ENCODE data around the gene NFIB. TPM values are rescaled to one million over a fixed set of nuclear protein-coding genes. Genes with fewer than 3 reads are reported as not detected.

The NFIB gene
- total RNA-seq, 1 donor from 2014 or later: 116 TPM

GRCh38 chr9:14278291-14278721, 35.6 kb downstream of the NFIB start:
- DNase-seq (ENCODE audit: low spot score): no peak

GRCh38 chr9:14277761-14278160, 36.2 kb downstream of the NFIB start:
- DNase-seq (ENCODE audit: low spot score): no peak

- peak; percentile 24 for DNase-seq (ENCODE audit: low spot score)
These were observed 36.7 kb downstream of the NFIB start for GRCh38 chr9:14277244-14277643.

GRCh38 chr9:14275331-14275730, 38.6 kb downstream of the NFIB start:
- no peak for DNase-seq (ENCODE audit: low spot score)

- DNase-seq (ENCODE audit: low spot score): no peak
These were observed 40.2 kb downstream of the NFIB start for GRCh38 chr9:14273696-14274121.

- DNase-seq (ENCODE audit: low spot score): peak; percentile 29
These were observed 40.9 kb downstream of the NFIB start for GRCh38 chr9:14272927-14273528.

- peak; percentile 63 for DNase-seq (ENCODE audit: low spot score)
These were observed 42.8 kb downstream of the NFIB start for GRCh38 chr9:14271093-14271673.

- DNase-seq (ENCODE audit: low spot score): no peak
These were observed 43.4 kb downstream of the NFIB start for GRCh38 chr9:14270358-14271092.

GRCh38 chr9:14269916-14270315, 44.0 kb downstream of the NFIB start:
- DNase-seq (ENCODE audit: low spot score): no peak

GRCh38 chr9:14263707-14264483, 50.0 kb downstream of the NFIB start:
- no peak for DNase-seq (ENCODE audit: low spot score)

GRCh38 chr9:14262827-14263226, 51.1 kb downstream of the NFIB start:
- DNase-seq (ENCODE audit: low spot score): no peak

GRCh38 chr9:14261616-14262015, 52.3 kb downstream of the NFIB start:
- no peak for DNase-seq (ENCODE audit: low spot score)

GRCh38 chr9:14260101-14260500, 53.8 kb downstream of the NFIB start:
- no peak for DNase-seq (ENCODE audit: low spot score)

GRCh38 chr9:14258660-14259239, 55.2 kb downstream of the NFIB start:
- DNase-seq (ENCODE audit: low spot score): no peak

- DNase-seq (ENCODE audit: low spot score): no peak
These were observed 55.8 kb downstream of the NFIB start for GRCh38 chr9:14258156-14258555.

GRCh38 chr9:14256588-14256987, 57.4 kb downstream of the NFIB start:
- DNase-seq (ENCODE audit: low spot score): no peak

- DNase-seq (ENCODE audit: low spot score): peak; percentile 93
These were observed 62.5 kb downstream of the NFIB start for GRCh38 chr9:14251154-14252071.

GRCh38 chr9:14250794-14251153, 63.2 kb downstream of the NFIB start:
- no peak for DNase-seq (ENCODE audit: low spot score)

- DNase-seq (ENCODE audit: low spot score): no peak
These were observed 64.4 kb downstream of the NFIB start for GRCh38 chr9:14249527-14249926.

GRCh38 chr9:14248149-14248548, 65.8 kb downstream of the NFIB start:
- DNase-seq (ENCODE audit: low spot score): no peak

- DNase-seq (ENCODE audit: low spot score): no peak
These were observed 66.4 kb downstream of the NFIB start for GRCh38 chr9:14247577-14247976.
